ENCODE measurements around the gene ESCO1. TPM values are rescaled to one million over a fixed set of nuclear protein-coding genes. Genes with fewer than 3 reads are reported as not detected.
"Not testable (repeated sequence)": the region's sequence is repeated elsewhere in the genome, so short reads cannot be mapped to it uniquely, and the experiment has no call there.

Gene ESCO1
- total RNA-seq, 1 donor from 2014 or later = 3.8 TPM

GRCh38 chr18:21632393-21632792 is 31.9 kb upstream of the ESCO1 start:
- peak in 1 of 3 experiments; percentile 4 for TF ChIP-seq CTCF (IDR thresholded peaks at IDR 0.05)
- H3K4me3 ChIP-seq = no peak overlapping the region
- H3K9me3 ChIP-seq = no peaks in the 10 kb centered on the region
- no peak for DNase-seq (ENCODE audit: low spot score in 2 of 2)
- no peaks in the 10 kb centered on the region for H3K27me3 ChIP-seq
- H3K4me1 ChIP-seq = no peaks in the 10 kb centered on the region
- H3K27ac ChIP-seq = no peak overlapping the region
- peaks cover 18 to 34% of the 10 kb centered on the region in 2 donors for H3K36me3 ChIP-seq
- intact Hi-C loops (cut with DNase I) = no loop called here

GRCh38 chr18:21629089-21629832 is 28.8 kb upstream of the ESCO1 start:
- intact Hi-C loops (cut with DNase I) = no loop called here
- Histone ChIP-seq H3K36me3 (peaks cover 35 to 65% of the 10 kb centered on the region in 2 donors), H3K4me1 (no peaks in the 10 kb centered on the region), H3K27ac (no peak overlapping the region), H3K9me3 (no peaks in the 10 kb centered on the region), H3K4me3 (no peak overlapping the region), H3K27me3 (no peaks in the 10 kb centered on the region)
- TF ChIP-seq CTCF (IDR thresholded peaks at IDR 0.05) = no peak
- no peak for DNase-seq (ENCODE audit: low spot score in 2 of 2)

GRCh38 chr18:21621640-21622039 is 21.1 kb upstream of the ESCO1 start:
- H3K27ac ChIP-seq = peak overlapping the region; percentile 30 to 31
- H3K4me1 ChIP-seq; intact Hi-C loops (cut with DNase I); H3K9me3 ChIP-seq; H3K27me3 ChIP-seq; DNase-seq (ENCODE audit: low spot score in 2 of 2); H3K4me3 ChIP-seq: not testable (repeated sequence)
- peaks cover 32 to 43% of the 10 kb centered on the region in 2 donors for H3K36me3 ChIP-seq

GRCh38 chr18:21612125-21613039 is 11.9 kb upstream of the ESCO1 start, which contains the start of gene SNRPD1:
Gene SNRPD1 (plus strand): TSS chr18:21612314. CDS start chr18:21612430, 116 bp downstream.
- Histone ChIP-seq H3K4me3 (peak within 1 kb of the TSS; percentile 84 to 88), H3K36me3 (peaks cover 6 to 16% of the 10 kb centered on the region in 2 donors), H3K27ac (peak within 1 kb of the TSS; percentile 83 to 89), H3K4me1 (peaks cover 3 to 13% of the 10 kb centered on the region in 2 donors), H3K9me3 (no peaks in the 10 kb centered on the region), H3K27me3 (no peaks in the 10 kb centered on the region)
- intact Hi-C loops (cut with DNase I) = loop anchor here (5.0 kb wide), 1 partner anchor 220 kb away; no protein-coding TSS in a partner anchor
- peak; percentile 39 to 93 for DNase-seq (ENCODE audit: low spot score in 2 of 2)
- peak; percentile 84 to 97 (median 97) for TF ChIP-seq CTCF (IDR thresholded peaks at IDR 0.05)

GRCh38 chr18:21611401-21612124 is 11.1 kb upstream of the ESCO1 start:
- not testable (repeated sequence) for H3K9me3 ChIP-seq; H3K27me3 ChIP-seq; DNase-seq (ENCODE audit: low spot score in 2 of 2); H3K36me3 ChIP-seq
- Histone ChIP-seq H3K4me3 (peak overlapping the region; percentile 84 to 88), H3K4me1 (peaks cover 3 to 13% of the 10 kb centered on the region in 2 donors), H3K27ac (peak overlapping the region; percentile 83 to 89)
- intact Hi-C loops (cut with DNase I) = loop anchor here (5.0 kb wide), 1 partner anchor 221 kb away; no protein-coding TSS in a partner anchor

- TF ChIP-seq CTCF (IDR thresholded peaks at IDR 0.05) = no peak
- H3K9me3 ChIP-seq = no peaks in the 10 kb centered on the region
- H3K36me3 ChIP-seq = no peaks in the 10 kb centered on the region
- H3K4me3 ChIP-seq = no peak overlapping the region
- H3K4me1 ChIP-seq = no peaks in the 10 kb centered on the region
- intact Hi-C loops (cut with DNase I) = loop anchor here (10.0 kb wide), 1 partner anchor 150 kb away; no protein-coding TSS in a partner anchor
- H3K27ac ChIP-seq = no peak overlapping the region
- H3K27me3 ChIP-seq = no peaks in the 10 kb centered on the region
- DNase-seq (ENCODE audit: low spot score in 2 of 2) = no peak
Measured at GRCh38 chr18:21605213-21605612, 4.7 kb upstream of the ESCO1 start.

All from ascending aorta (tissue), 2 donors.